ENCODE results near the gene PALLD. TPM values are rescaled to one million over a fixed set of nuclear protein-coding genes. Genes with fewer than 3 reads are reported as not detected.

PALLD gene
- total RNA-seq, 6 experiments from 2014 or later, result 7.7 to 81.6 (median 24.8) TPM

DNA sequence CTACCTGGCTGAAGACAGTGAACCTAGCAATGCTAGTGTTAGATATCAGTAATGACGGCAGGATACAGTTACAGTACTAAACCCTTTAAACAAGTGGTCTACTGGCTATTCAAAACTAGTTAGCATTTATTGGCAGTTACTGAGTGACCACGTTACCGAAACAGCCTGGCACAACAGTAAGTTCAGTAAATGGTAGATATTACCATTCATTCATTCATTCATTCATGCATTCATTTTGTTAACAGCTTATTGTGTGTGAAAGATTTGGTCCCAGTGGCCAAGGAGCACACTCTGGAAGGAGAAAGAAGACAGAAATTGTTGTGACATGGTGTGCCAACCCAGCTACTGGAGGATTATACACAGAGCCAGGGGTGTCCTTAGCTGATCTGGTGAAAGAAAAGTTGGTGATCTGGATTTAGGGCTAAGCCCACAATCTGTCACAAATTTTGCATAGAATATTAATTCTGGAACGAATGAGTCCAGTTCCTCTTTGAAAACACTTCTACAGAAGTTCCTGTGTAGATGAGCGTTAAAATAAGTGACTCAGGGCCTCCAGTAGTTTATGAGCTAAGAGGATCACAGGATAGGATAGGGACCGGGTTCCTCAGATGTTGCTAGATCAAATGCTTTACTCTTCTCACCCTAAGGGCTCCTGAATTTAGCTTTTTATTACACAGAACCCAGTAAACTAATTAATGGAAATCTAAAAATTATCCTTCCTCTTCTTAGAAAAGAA is 334.1 kb downstream of the PALLD start:
- 68% methylated on average over 6 of the region's 6 CpGs for WGBS (ENCODE audit: insufficient coverage, low coverage, low lambda C conversion rate, missing lambda C conversion rate)
- no peaks in the 10 kb centered on the region for H3K36me3 ChIP-seq
- H3K4me3 ChIP-seq, result peak overlapping the region in 2 of 3 donors; percentile 71 to 75
- DNase-seq (no peak), ATAC-seq (peak in 1 of 4 donors; percentile 12)
- no peaks in the 10 kb centered on the region for H3K9me3 ChIP-seq
- TF ChIP-seq, protein P1, sequence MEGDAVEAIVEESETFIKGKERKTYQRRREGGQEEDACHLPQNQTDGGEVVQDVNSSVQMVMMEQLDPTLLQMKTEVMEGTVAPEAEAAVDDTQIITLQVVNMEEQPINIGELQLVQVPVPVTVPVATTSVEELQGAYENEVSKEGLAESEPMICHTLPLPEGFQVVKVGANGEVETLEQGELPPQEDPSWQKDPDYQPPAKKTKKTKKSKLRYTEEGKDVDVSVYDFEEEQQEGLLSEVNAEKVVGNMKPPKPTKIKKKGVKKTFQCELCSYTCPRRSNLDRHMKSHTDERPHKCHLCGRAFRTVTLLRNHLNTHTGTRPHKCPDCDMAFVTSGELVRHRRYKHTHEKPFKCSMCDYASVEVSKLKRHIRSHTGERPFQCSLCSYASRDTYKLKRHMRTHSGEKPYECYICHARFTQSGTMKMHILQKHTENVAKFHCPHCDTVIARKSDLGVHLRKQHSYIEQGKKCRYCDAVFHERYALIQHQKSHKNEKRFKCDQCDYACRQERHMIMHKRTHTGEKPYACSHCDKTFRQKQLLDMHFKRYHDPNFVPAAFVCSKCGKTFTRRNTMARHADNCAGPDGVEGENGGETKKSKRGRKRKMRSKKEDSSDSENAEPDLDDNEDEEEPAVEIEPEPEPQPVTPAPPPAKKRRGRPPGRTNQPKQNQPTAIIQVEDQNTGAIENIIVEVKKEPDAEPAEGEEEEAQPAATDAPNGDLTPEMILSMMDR (IDR thresholded peaks at IDR 0.05), result no peak
- TF ChIP-seq POLR2A (IDR thresholded peaks at IDR 0.05), result no peak
- H3K4me1 ChIP-seq, result peaks cover 0 to 5% (median 0%) of the 10 kb centered on the region in 4 donors
- no peaks in the 10 kb centered on the region for H3K27me3 ChIP-seq
- intact Hi-C loops (cut with DNase I), result no loop called here
- peak overlapping the region in 2 of 3 donors; percentile 70 to 88 for H3K27ac ChIP-seq

DNA sequence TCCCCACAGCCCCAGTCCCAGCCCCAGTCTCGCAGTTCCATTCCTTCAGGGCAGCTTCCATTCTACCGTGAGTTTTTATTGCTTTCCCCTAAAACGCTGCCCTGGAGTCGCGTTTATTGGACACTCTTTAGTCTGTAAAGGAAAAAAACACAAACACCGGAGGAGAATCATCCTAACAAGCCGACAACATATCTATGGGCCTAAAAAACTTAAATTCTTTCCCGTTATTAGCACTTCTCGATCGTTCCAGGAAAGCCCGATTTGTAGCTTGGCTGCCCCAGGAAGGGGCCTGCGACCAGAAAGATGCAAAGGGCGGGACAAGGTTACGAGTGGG is 334.7 kb downstream of the PALLD start:
- 3% methylated on average over 13 of the region's 14 CpGs for WGBS (ENCODE audit: insufficient coverage, low coverage, low lambda C conversion rate, missing lambda C conversion rate)
- TF ChIP-seq, protein P1 (IDR thresholded peaks at IDR 0.05), result no peak
- no peak for TF ChIP-seq POLR2A (IDR thresholded peaks at IDR 0.05)
- H3K36me3 ChIP-seq, result no peaks in the 10 kb centered on the region
- intact Hi-C loops (cut with DNase I), result no loop called here
- H3K4me1 ChIP-seq, result peaks cover 0 to 5% (median 0%) of the 10 kb centered on the region in 4 donors
- H3K27me3 ChIP-seq, result no peaks in the 10 kb centered on the region
- DNase-seq, result no peak
- H3K27ac ChIP-seq, result peak overlapping the region in 2 of 3 donors; percentile 70 to 88
- peak in 3 of 4 donors; percentile 2 to 4 (median 2) for ATAC-seq
- H3K4me3 ChIP-seq, result peak overlapping the region; percentile 58 to 75 (median 71)
- H3K9me3 ChIP-seq, result no peaks in the 10 kb centered on the region

DNA sequence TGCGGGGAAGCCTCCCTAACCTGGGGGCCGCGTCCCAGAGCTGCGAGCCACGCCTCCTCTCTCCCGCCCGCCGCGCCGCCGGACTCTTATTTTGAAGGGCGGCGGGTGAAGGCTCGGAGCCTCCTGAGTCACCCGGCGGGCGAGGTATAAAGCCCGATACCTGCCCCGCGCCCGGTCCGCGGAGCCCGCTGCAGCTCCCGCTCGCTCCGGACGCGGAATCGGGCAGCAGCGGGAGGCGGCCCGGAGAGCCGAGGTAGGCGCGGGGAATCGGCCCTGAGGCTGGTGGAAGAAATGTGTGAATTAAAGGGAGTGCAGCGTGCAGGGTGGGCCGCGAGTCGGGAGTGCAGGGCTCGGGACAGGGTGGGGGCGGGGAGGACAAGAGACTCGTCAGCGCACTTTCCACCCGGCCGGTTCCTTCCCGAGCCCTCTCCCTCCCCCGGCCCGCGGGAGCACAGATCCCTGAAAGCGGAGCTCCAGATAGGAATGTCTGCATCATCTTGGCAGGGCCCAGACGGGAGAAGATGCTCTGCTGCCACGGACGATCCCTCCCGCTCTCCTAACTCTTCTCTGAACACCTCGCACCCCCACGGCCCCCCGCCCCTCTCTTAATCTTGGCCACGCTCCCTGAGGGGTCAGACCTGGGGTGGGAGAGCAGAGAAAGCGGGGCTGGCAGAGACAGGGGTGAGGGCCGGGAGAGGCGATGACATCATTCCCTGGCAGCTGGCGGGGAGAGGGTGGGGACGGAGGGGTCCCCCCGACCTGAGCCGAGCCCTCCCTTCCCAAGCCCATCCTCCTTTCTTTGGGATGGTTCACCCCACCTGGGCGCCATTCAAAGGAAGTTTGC is 335.3 kb downstream of the PALLD start:
- peak overlapping the region; percentile 58 to 75 (median 71) for H3K4me3 ChIP-seq
- H3K9me3 ChIP-seq, result no peaks in the 10 kb centered on the region
- peak overlapping the region; percentile 66 to 88 (median 70) for H3K27ac ChIP-seq
- H3K27me3 ChIP-seq, result no peaks in the 10 kb centered on the region
- DNase-seq, result peak; percentile 79 to 84 (median 84)
- peaks cover 0 to 5% (median 0%) of the 10 kb centered on the region in 4 donors for H3K4me1 ChIP-seq
- TF ChIP-seq, protein P1 (IDR thresholded peaks at IDR 0.05), result no peak
- TF ChIP-seq POLR2A (IDR thresholded peaks at IDR 0.05), result peak; percentile 58
- ATAC-seq, result peak; percentile 96
- intact Hi-C loops (cut with DNase I), result no loop called here
- under 1% methylated on average over 26 of the region's 68 CpGs for WGBS (ENCODE audit: insufficient coverage, low coverage, low lambda C conversion rate, missing lambda C conversion rate)
- no peaks in the 10 kb centered on the region for H3K36me3 ChIP-seq

DNA sequence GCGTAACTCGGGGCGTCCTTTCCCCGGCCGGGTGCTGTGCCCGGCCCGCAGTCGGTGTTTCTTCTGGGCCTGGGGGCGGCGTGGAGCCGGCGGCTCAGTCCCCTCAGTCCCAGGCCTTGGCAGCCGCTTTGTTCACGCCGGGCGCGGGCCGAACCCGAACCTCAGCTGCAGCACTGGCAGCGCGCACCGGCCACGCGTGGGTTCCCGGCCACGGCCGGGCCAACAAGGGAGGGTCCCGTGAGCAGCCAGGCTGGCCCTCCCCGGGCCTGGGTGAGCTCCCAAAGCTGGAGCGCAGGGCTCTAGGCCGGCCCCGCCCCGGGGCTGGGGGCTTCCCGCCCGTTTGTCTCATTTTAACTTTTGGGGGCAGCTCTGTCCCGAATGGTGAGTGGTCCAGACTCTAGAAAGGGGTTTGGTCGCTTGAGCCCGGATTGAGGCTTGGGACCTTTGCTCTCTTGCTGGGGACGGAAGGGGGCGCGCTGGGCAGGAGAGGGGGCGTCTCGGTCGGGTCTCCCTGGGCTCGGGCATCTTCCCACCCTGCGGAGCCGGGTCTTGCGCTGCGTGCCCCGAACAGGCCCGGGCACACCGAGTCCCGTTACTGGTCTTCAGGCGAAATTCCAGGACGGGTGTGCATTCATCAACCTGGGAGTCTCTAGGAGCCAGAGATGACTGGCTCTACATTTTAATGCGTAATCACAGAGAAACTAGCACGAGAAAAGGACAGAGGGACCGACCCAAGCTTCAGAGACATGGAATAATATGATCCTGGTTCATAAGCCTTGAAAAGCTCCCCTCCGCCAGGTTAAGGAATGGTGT is 336.1 kb downstream of the PALLD start:
- Histone ChIP-seq H3K36me3 (no peaks in the 10 kb centered on the region), H3K4me3 (peak overlapping the region; percentile 58 to 75 (median 71)), H3K27ac (peak overlapping the region; percentile 66 to 88 (median 70)), H3K27me3 (no peaks in the 10 kb centered on the region), H3K9me3 (no peaks in the 10 kb centered on the region), H3K4me1 (peaks cover 0 to 5% (median 0%) of the 10 kb centered on the region in 4 donors)
- 20% methylated on average over 12 of the region's 59 CpGs for WGBS (ENCODE audit: insufficient coverage, low coverage, low lambda C conversion rate, missing lambda C conversion rate)
- peak in 3 of 4 donors; percentile 12 to 13 (median 12) for ATAC-seq
- no peak for TF ChIP-seq POLR2A (IDR thresholded peaks at IDR 0.05)
- TF ChIP-seq, protein P1 (IDR thresholded peaks at IDR 0.05), result no peak
- intact Hi-C loops (cut with DNase I), result no loop called here
- peak; percentile 31 to 59 (median 48) for DNase-seq

Data from right lobe of liver (tissue), 6 donors.